A673 (cell line): ENCODE data around the gene CYTL1. TPM values are rescaled to one million over a fixed set of nuclear protein-coding genes. Genes with fewer than 3 reads are reported as not detected.

ENCODE experiments used
- BruUV-seq: library from RNA; stranded (reverse); fragments of 400-500 nt; replicated peaks from 2 replicates; lab custom pipeline; 2021; lab: Mats Ljungman, UMichigan
- CTCF ChIA-PET: fragments of 300-600 bp; sonication (Branson Sonifier 250); formaldehyde crosslinking; loops from one replicate; lab custom pipeline; 2022; ENCODE audit warnings: antibody characterized with exemption; lab: Charles Lee
- POLR2A ChIA-PET: fragments of 300-600 bp; sonication (Branson Sonifier 250); formaldehyde crosslinking; loops from one replicate; lab custom pipeline; 2022; ENCODE audit warnings: antibody characterized with exemption; ENCODE audit not compliant: low non-redundant PET; lab: Charles Lee
- DNase-seq: peaks from one replicate; pipeline ENCODE4 v3.0.0-alpha.2; 2015; ENCODE audit warnings: low spot score
- H3K27ac ChIP-seq: fragments of 200-600 bp; sonication (generic); 2 replicates; pipeline ENCODE4 v1.5.1; 2016; ENCODE audit warnings: mixed run types, low read depth, mild to moderate bottlenecking, mixed read lengths, antibody characterized with exemption, low read length; ENCODE audit not compliant: poor library complexity, severe bottlenecking
- H3K27me3 ChIP-seq: fragments of 200-600 bp; sonication (generic); replicated peaks from 2 replicates; pipeline ENCODE4 v1.6.1; 2017; ENCODE audit warnings: mixed run types, low read depth, mild to moderate bottlenecking, mixed read lengths, antibody characterized with exemption, low read length; ENCODE audit not compliant: insufficient read depth, poor library complexity
- H3K36me3 ChIP-seq: fragments of 200-600 bp; sonication (generic); 2 replicates; pipeline ENCODE4 v1.6.1; 2016; ENCODE audit warnings: mixed run types, mild to moderate bottlenecking, mixed read lengths, antibody characterized with exemption, low read length; ENCODE audit not compliant: insufficient read depth, poor library complexity, severe bottlenecking
- H3K4me1 ChIP-seq: fragments of 200-600 bp; sonication (generic); 2 replicates; pipeline ENCODE4 v1.6.1; 2017; ENCODE audit warnings: mixed run types, mild to moderate bottlenecking, mixed read lengths, antibody characterized with exemption, low read length; ENCODE audit not compliant: insufficient read depth, poor library complexity, severe bottlenecking
- H3K4me3 ChIP-seq: fragments of 200-600 bp; sonication (generic); 2 replicates; pipeline ENCODE4 v1.5.1; 2016; ENCODE audit warnings: low read depth, mixed run types, mild to moderate bottlenecking, mixed read lengths, low read length; ENCODE audit not compliant: poor library complexity, severe bottlenecking
- H3K9me3 ChIP-seq: fragments of 200-600 bp; sonication (generic); 2 replicates; pipeline ENCODE4 v1.6.1; 2016; ENCODE audit warnings: mixed run types, low read depth, mild to moderate bottlenecking, mixed read lengths, antibody characterized with exemption, low read length; ENCODE audit not compliant: poor library complexity, severe bottlenecking
- EZH2 ChIP-seq: fragments of 200-600 bp; sonication (generic); IDR thresholded peaks from 2 replicates; pipeline ENCODE4 v1.6.1; 2017; ENCODE audit warnings: borderline replicate concordance, low read depth, mild to moderate bottlenecking, mixed read lengths, antibody characterized with exemption, low read length; ENCODE audit not compliant: poor library complexity, severe bottlenecking
- intact Hi-C: fragments of 100-400 bp; cut with micrococcal nuclease; formaldehyde crosslinking; loops from one replicate; pipeline ENCODE4 v1.10.0; 2022; ENCODE audit not compliant: unreplicated experiment
- total RNA-seq: library from RNA; stranded (reverse); gene quantifications from 2 replicates; pipeline ENCODE4 v1.2.3, GENCODE V29; 2021
- TF ChIP-seq, protein P1 (sequence below): fragments of 300-800, 200-600 bp; sonication (generic); conservative IDR thresholded peaks from 2 replicates; pipeline ENCODE4 v1.5.1; 2017; ENCODE audit warnings: low read depth, mild to moderate bottlenecking, antibody characterized with exemption, low read length, moderate library complexity, mixed read lengths

The CYTL1 gene
- total RNA-seq, 1 experiment from 2014 or later, result 7.5 TPM

DNA sequence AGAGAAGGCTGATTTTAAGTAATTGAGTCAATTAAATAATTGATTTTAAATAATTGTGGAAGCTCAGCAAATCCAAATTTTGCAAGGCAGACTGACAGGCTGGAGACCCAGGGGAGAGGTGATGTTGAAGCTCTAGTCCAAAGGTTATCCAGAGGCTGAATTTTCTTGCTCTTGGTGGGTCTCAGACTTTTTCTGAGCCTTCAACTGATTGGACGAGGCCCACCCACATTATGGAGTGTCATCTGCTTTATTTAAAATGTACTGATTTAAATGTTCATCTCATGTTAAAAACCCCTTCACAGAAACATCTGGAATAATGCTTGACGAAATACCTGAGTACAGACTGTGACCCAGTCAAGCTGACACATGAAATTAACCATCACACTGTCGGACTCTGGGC is 11.7 kb upstream of the CYTL1 start:
- no peak for DNase-seq
- H3K4me3 ChIP-seq, result no peak overlapping the region
- BruUV-seq, result no TSS peak
- no peak overlapping the region for H3K27ac ChIP-seq
- CTCF ChIA-PET, result no interaction called here
- intact Hi-C loops, result no loop called here
- TF ChIP-seq, protein P1, sequence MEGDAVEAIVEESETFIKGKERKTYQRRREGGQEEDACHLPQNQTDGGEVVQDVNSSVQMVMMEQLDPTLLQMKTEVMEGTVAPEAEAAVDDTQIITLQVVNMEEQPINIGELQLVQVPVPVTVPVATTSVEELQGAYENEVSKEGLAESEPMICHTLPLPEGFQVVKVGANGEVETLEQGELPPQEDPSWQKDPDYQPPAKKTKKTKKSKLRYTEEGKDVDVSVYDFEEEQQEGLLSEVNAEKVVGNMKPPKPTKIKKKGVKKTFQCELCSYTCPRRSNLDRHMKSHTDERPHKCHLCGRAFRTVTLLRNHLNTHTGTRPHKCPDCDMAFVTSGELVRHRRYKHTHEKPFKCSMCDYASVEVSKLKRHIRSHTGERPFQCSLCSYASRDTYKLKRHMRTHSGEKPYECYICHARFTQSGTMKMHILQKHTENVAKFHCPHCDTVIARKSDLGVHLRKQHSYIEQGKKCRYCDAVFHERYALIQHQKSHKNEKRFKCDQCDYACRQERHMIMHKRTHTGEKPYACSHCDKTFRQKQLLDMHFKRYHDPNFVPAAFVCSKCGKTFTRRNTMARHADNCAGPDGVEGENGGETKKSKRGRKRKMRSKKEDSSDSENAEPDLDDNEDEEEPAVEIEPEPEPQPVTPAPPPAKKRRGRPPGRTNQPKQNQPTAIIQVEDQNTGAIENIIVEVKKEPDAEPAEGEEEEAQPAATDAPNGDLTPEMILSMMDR, result no peak
- POLR2A ChIA-PET, result no interaction called here
- no peaks in the 10 kb centered on the region for H3K27me3 ChIP-seq
- H3K36me3 ChIP-seq, result no peaks in the 10 kb centered on the region
- peaks cover under 1% of the 10 kb centered on the region for H3K4me1 ChIP-seq
- H3K9me3 ChIP-seq, result no peaks in the 10 kb centered on the region

DNA sequence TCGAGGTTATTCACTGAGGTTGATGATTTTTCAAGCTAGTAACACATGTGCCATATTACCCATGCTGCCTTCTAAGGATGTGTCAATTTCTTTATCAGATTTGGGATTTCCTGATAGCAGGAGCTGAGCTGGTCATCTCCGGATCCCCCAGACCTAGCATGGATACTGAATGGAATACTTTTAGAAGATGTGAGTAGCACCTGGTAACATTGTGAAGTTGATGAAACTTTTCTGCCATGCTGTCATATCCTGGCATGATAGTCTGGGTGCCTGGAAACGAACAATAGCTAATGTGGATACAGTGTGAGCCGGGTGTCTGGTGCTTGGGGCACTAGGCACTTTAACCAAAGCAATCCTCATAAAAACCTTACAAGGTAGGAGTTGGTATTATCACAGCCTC is 11.0 kb upstream of the CYTL1 start:
- no peaks in the 10 kb centered on the region for H3K4me1 ChIP-seq
- no peak overlapping the region for H3K27ac ChIP-seq
- intact Hi-C loops, result no loop called here
- no peaks in the 10 kb centered on the region for H3K36me3 ChIP-seq
- no peak overlapping the region for H3K4me3 ChIP-seq
- H3K9me3 ChIP-seq, result no peaks in the 10 kb centered on the region
- no TSS peak for BruUV-seq
- DNase-seq, result no peak
- CTCF ChIA-PET, result no interaction called here
- POLR2A ChIA-PET, result no interaction called here
- no peak for TF ChIP-seq EZH2
- TF ChIP-seq, protein P1, result no peak
- H3K27me3 ChIP-seq, result no peaks in the 10 kb centered on the region

DNA sequence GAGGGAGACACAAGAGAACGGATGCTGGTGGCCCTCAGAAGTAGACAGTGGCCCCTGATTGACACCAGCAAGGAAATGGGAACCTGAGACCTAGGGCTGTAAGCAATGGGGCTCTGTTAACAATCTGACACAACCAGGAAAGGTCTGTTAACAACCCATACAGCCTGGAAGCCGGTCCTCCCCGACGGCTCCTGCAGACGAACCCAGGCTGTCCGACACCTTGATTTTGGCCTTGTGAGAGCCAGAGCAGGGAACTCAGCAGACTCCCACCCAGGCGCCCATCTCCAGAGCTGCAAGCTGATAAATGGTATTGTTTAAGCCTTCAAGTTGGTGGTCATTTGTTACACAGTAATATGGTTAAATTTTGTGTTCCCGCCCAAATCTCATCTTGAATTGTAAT is 10.2 kb upstream of the CYTL1 start:
- no peak overlapping the region for H3K4me3 ChIP-seq
- CTCF ChIA-PET, result no interaction called here
- H3K9me3 ChIP-seq, result no peaks in the 10 kb centered on the region
- no peaks in the 10 kb centered on the region for H3K36me3 ChIP-seq
- no peaks in the 10 kb centered on the region for H3K27me3 ChIP-seq
- no peak overlapping the region for H3K27ac ChIP-seq
- no peak for TF ChIP-seq EZH2
- TF ChIP-seq, protein P1, result no peak
- H3K4me1 ChIP-seq, result no peaks in the 10 kb centered on the region
- DNase-seq, result no peak
- intact Hi-C loops, result no loop called here
- no TSS peak for BruUV-seq
- POLR2A ChIA-PET, result no interaction called here
